AG04449 (cell line): ENCODE results near the gene TMA7.

Experiments
- CTCF ChIA-PET: fragments of 350-600 bp; formaldehyde crosslinking; extraction: SDS; loops from one replicate; lab custom pipeline; 2021; ENCODE audit warnings: antibody characterized with exemption; lab: Yijun Ruan, JAX
- POLR2A ChIA-PET: fragments of 400-600, 350-600 bp; formaldehyde crosslinking; extraction: SDS; loops from one replicate; lab custom pipeline; 2020; ENCODE audit warnings: antibody characterized with exemption, inconsistent platforms; lab: Yijun Ruan, JAX
- DNase-seq: peaks from one replicate; pipeline ENCODE4 v3.0.0-alpha.2; 2010; ENCODE audit warnings: low read depth, low spot score
- H3K4me3 ChIP-seq: 2 replicates; pipeline ENCODE4 v1.5.1; 2011; ENCODE audit warnings: low read depth, mild to moderate bottlenecking, control low read depth, low read length
- CTCF ChIP-seq: IDR thresholded peaks from one replicate; pipeline ENCODE4 v1.5.1; 2011; ENCODE audit warnings: mild to moderate bottlenecking, moderate library complexity, low read length, control low read depth, inconsistent platforms; ENCODE audit not compliant: insufficient read depth; ENCODE audit errors: missing control alignments

TMA7 gene

GRCh38 chr3:48418651-48419050, 21.4 kb upstream of the TMA7 start:
- ChIA-PET POLR2A (interaction anchor here (0.6 kb wide), 2 partner anchors 8 to 62 kb away, joined by 3 read pairs; no protein-coding TSS in a partner anchor), CTCF (interaction anchor here (1.0 to 6.6 kb wide), 3 partner anchors 14 to 18 kb away, joined by 4 to 46 read pairs (median 16); no protein-coding TSS in a partner anchor)
- no peak for TF ChIP-seq CTCF
- no peak for DNase-seq
- H3K4me3 ChIP-seq, result no peak overlapping the region

- no peak for DNase-seq
- TF ChIP-seq CTCF, result no peak
- no peak overlapping the region for H3K4me3 ChIP-seq
- ChIA-PET CTCF (interaction anchor here (1.0 to 6.6 kb wide), 3 partner anchors 13 to 17 kb away, joined by 4 to 46 read pairs (median 16); no protein-coding TSS in a partner anchor), POLR2A (no interaction called here)
Observed at GRCh38 chr3:48419149-48419548, 20.9 kb upstream of the TMA7 start.

- no peak for TF ChIP-seq CTCF
- CTCF ChIA-PET, result interaction anchor here (1.0 to 6.6 kb wide), 3 partner anchors 13 to 18 kb away, joined by 4 to 46 read pairs (median 16); no protein-coding TSS in a partner anchor
- DNase-seq, result no peak
- H3K4me3 ChIP-seq, result no peak overlapping the region
- POLR2A ChIA-PET, result no interaction called here
Observed at GRCh38 chr3:48419597-48419996, 20.5 kb upstream of the TMA7 start.

GRCh38 chr3:48420561-48420960, 19.5 kb upstream of the TMA7 start:
- H3K4me3 ChIP-seq, result no peak overlapping the region
- POLR2A ChIA-PET, result no interaction called here
- CTCF ChIA-PET, result interaction anchor here (1.4 kb wide), 1 partner anchor 20 kb away, joined by 5 read pairs; no protein-coding TSS in a partner anchor
- no peak for DNase-seq
- TF ChIP-seq CTCF, result no peak

GRCh38 chr3:48422272-48422671, 17.8 kb upstream of the TMA7 start:
- ChIA-PET CTCF (interaction anchor here (1.0 to 16.2 kb wide), 5 partner anchors 10 to 147 kb away, joined by 4 to 749 read pairs (median 10); partner anchors contain the start of genes CCDC51 and TMA7), POLR2A (no interaction called here)
- no peak for TF ChIP-seq CTCF
- no peak overlapping the region for H3K4me3 ChIP-seq
- no peak for DNase-seq

- TF ChIP-seq CTCF, result no peak
- no peak overlapping the region for H3K4me3 ChIP-seq
- POLR2A ChIA-PET, result no interaction called here
- no peak for DNase-seq
- CTCF ChIA-PET, result interaction anchor here (1.0 to 16.2 kb wide), 5 partner anchors 10 to 148 kb away, joined by 4 to 749 read pairs (median 10); partner anchors contain the start of genes CCDC51 and TMA7
Observed at GRCh38 chr3:48422681-48423080, 17.4 kb upstream of the TMA7 start.
